Measurements from ENCODE around the gene BICD2.

GRCh38 chr9:92769286-92769685, 4.7 kb upstream of the BICD2 start:
- TF ChIP-seq CTCF (IDR thresholded peaks at IDR 0.05; ENCODE audit: low read length) (no peak), EZH2 (optimal IDR thresholded peaks at IDR 0.05; ENCODE audit: low read depth, low read length) (no peak), EZH2phosphoT487 (IDR thresholded peaks at IDR 0.05; ENCODE audit: low read length) (no peak)

All from MM.1S (cell line).